Central memory CD8-positive, alpha-beta T cell (primary cell): ENCODE data around the gene RGL2.
A peak's percentile ranks its signal among the peaks of the same experiment; 100 is the strongest.
"Not testable (repeated sequence)": the region's sequence is repeated elsewhere in the genome, so short reads cannot be mapped to it uniquely, and the experiment has no call there.

Experiments
- ATAC-seq: fragments of 150-1000 bp; cut with Tn5 transposase; replicated peaks from 2 replicates; pipeline ENCODE4 v1.10.0; 2022; ENCODE audit warnings: mild to moderate bottlenecking, moderate FRiP score, moderate number of reproducible peaks; ENCODE audit not compliant: poor library complexity, severe bottlenecking; ENCODE audit errors: extremely low read depth
- DNase-seq, 2 donors: peaks; one replicate each; pipeline ENCODE4 v3.0.0; 2021; ENCODE audit warnings: low spot score in 2 of 2
- H3K27ac Mint-ChIP-seq: one replicate; pipeline ENCODE4 v1.8.0; 2022; ENCODE audit warnings: low read depth, mild to moderate bottlenecking, moderate library complexity, mixed read lengths
- H3K27me3 Mint-ChIP-seq: one replicate; pipeline ENCODE4 v1.8.0; 2022; ENCODE audit warnings: mixed read lengths
- H3K36me3 Mint-ChIP-seq: one replicate; pipeline ENCODE4 v1.8.0; 2022; ENCODE audit warnings: mild to moderate bottlenecking, moderate library complexity, mixed read lengths; ENCODE audit not compliant: insufficient read depth
- H3K4me1 Mint-ChIP-seq: one replicate; pipeline ENCODE4 v1.8.0; 2022; ENCODE audit warnings: mixed read lengths
- H3K4me3 Mint-ChIP-seq: one replicate; pipeline ENCODE4 v1.8.0; 2022; ENCODE audit warnings: mild to moderate bottlenecking, moderate library complexity, mixed read lengths
- H3K9me3 Mint-ChIP-seq: one replicate; pipeline ENCODE4 v1.8.0; 2022; ENCODE audit warnings: mixed read lengths

Gene RGL2

GRCh38 chr6:33272275-33273128 lies 26.2 kb downstream of the RGL2 start:
- no peaks in the 10 kb centered on the region for H3K27me3 Mint-ChIP-seq
- H3K4me3 Mint-ChIP-seq, result peak overlapping the region; percentile 98
- no peaks in the 10 kb centered on the region for H3K9me3 Mint-ChIP-seq
- ATAC-seq (no peak), DNase-seq (no peak)
- peak overlapping the region; percentile 98 for H3K27ac Mint-ChIP-seq
- H3K4me1 Mint-ChIP-seq, result peaks cover 62% of the 10 kb centered on the region
- peaks cover 54% of the 10 kb centered on the region for H3K36me3 Mint-ChIP-seq

- Mint-ChIP-seq H3K4me3 (peak within 1 kb of the TSS; percentile 98), H3K9me3 (no peaks in the 10 kb centered on the region), H3K36me3 (peaks cover 55% of the 10 kb centered on the region), H3K4me1 (peaks cover 58% of the 10 kb centered on the region), H3K27ac (peak within 1 kb of the TSS; percentile 98), H3K27me3 (no peaks in the 10 kb centered on the region)
- DNase-seq (peak; percentile 85 to 94), ATAC-seq (peak; percentile 93)
These were observed 27.1 kb downstream of the RGL2 start, which contains the start of the genes RPS18 and VPS52 for GRCh38 chr6:33271468-33272274. Gene RPS18, plus strand, starts transcription at chr6:33272075. Its CDS starts 45 bp downstream, at chr6:33272120. Gene VPS52, minus strand, starts transcription at chr6:33271876. Its CDS starts 201 bp downstream, at chr6:33271675.

- peaks cover 56% of the 10 kb centered on the region for H3K36me3 Mint-ChIP-seq
- peak overlapping the region; percentile 98 for H3K27ac Mint-ChIP-seq
- H3K4me3 Mint-ChIP-seq, result peak overlapping the region; percentile 98
- no peaks in the 10 kb centered on the region for H3K9me3 Mint-ChIP-seq
- ATAC-seq, result peak; percentile 50
- DNase-seq, result no peak
- H3K4me1 Mint-ChIP-seq, result peaks cover 52% of the 10 kb centered on the region
- no peaks in the 10 kb centered on the region for H3K27me3 Mint-ChIP-seq
These were observed 27.6 kb downstream of the RGL2 start for GRCh38 chr6:33271117-33271467.

GRCh38 chr6:33264015-33264414 lies 34.7 kb downstream of the RGL2 start:
- Mint-ChIP-seq H3K4me1 (peaks cover 14% of the 10 kb centered on the region), H3K36me3 (peaks cover 70% of the 10 kb centered on the region), H3K27me3 (no peaks in the 10 kb centered on the region), H3K4me3 (no peak overlapping the region), H3K9me3 (no peaks in the 10 kb centered on the region), H3K27ac (no peak overlapping the region)
- ATAC-seq, result no peak
- no peak for DNase-seq

- not testable (repeated sequence) for DNase-seq, H3K27ac Mint-ChIP-seq, H3K27me3 Mint-ChIP-seq, H3K9me3 Mint-ChIP-seq, ATAC-seq, H3K4me1 Mint-ChIP-seq, H3K4me3 Mint-ChIP-seq
- peaks cover 67% of the 10 kb centered on the region for H3K36me3 Mint-ChIP-seq
These were observed 36.3 kb downstream of the RGL2 start for GRCh38 chr6:33262490-33262889.

GRCh38 chr6:33259032-33259431 lies 39.7 kb downstream of the RGL2 start:
- H3K9me3 Mint-ChIP-seq, result no peaks in the 10 kb centered on the region
- no peaks in the 10 kb centered on the region for H3K27me3 Mint-ChIP-seq
- no peak overlapping the region for H3K4me3 Mint-ChIP-seq
- no peak for DNase-seq
- H3K27ac Mint-ChIP-seq, result no peak overlapping the region
- no peak for ATAC-seq
- H3K36me3 Mint-ChIP-seq, result peaks cover 58% of the 10 kb centered on the region
- peaks cover 7% of the 10 kb centered on the region for H3K4me1 Mint-ChIP-seq

GRCh38 chr6:33254591-33254990 lies 44.2 kb downstream of the RGL2 start:
- Mint-ChIP-seq H3K9me3 (no peaks in the 10 kb centered on the region), H3K27me3 (no peaks in the 10 kb centered on the region), H3K4me3 (no peak overlapping the region), H3K27ac (no peak overlapping the region), H3K36me3 (peaks cover 33% of the 10 kb centered on the region), H3K4me1 (peaks cover 20% of the 10 kb centered on the region)
- ATAC-seq (no peak), DNase-seq (no peak)

GRCh38 chr6:33252759-33253158 lies 46.0 kb downstream of the RGL2 start:
- no peak overlapping the region for H3K4me3 Mint-ChIP-seq
- no peaks in the 10 kb centered on the region for H3K27me3 Mint-ChIP-seq
- no peak overlapping the region for H3K27ac Mint-ChIP-seq
- ATAC-seq (no peak), DNase-seq (no peak)
- peaks cover 36% of the 10 kb centered on the region for H3K4me1 Mint-ChIP-seq
- no peaks in the 10 kb centered on the region for H3K9me3 Mint-ChIP-seq
- peaks cover 39% of the 10 kb centered on the region for H3K36me3 Mint-ChIP-seq

GRCh38 chr6:33251395-33252012 lies 47.2 kb downstream of the RGL2 start:
- Mint-ChIP-seq H3K27me3 (no peaks in the 10 kb centered on the region), H3K27ac (no peak overlapping the region), H3K4me3 (peak overlapping the region; percentile 8), H3K4me1 (peaks cover 36% of the 10 kb centered on the region), H3K9me3 (no peaks in the 10 kb centered on the region), H3K36me3 (peaks cover 35% of the 10 kb centered on the region)
- ATAC-seq (no peak), DNase-seq (no peak)

- DNase-seq (no peak), ATAC-seq (no peak)
- no peak overlapping the region for H3K27ac Mint-ChIP-seq
- H3K9me3 Mint-ChIP-seq, result no peaks in the 10 kb centered on the region
- H3K4me3 Mint-ChIP-seq, result no peak overlapping the region
- peaks cover 36% of the 10 kb centered on the region for H3K4me1 Mint-ChIP-seq
- H3K27me3 Mint-ChIP-seq, result no peaks in the 10 kb centered on the region
- peaks cover 33% of the 10 kb centered on the region for H3K36me3 Mint-ChIP-seq
These were observed 48.0 kb downstream of the RGL2 start for GRCh38 chr6:33250731-33251130.

GRCh38 chr6:33249732-33250630 lies 48.8 kb downstream of the RGL2 start:
- Mint-ChIP-seq H3K27me3 (no peaks in the 10 kb centered on the region), H3K9me3 (no peaks in the 10 kb centered on the region), H3K36me3 (peaks cover 30% of the 10 kb centered on the region), H3K27ac (peak overlapping the region; percentile 93), H3K4me3 (peak overlapping the region; percentile 87), H3K4me1 (peaks cover 36% of the 10 kb centered on the region)
- ATAC-seq, result no peak
- no peak for DNase-seq
